SU-DHL-6 (cell line): ENCODE results near the gene NSUN2.
A peak's percentile ranks its signal among the peaks of the same experiment; 100 is the strongest.

ENCODE experiments used
- H2AFZ ChIP-seq: fragments of 200-600 bp; sonication (generic); 2 replicates; pipeline ENCODE4 v1.6.1; 2014; ENCODE audit warnings: low read depth, mild to moderate bottlenecking, moderate library complexity, mixed read lengths, antibody characterized with exemption, low read length; ENCODE audit not compliant: severe bottlenecking
- H3F3A ChIP-seq: fragments of 200-600 bp; shearing (Covaris generic); 2 replicates; pipeline ENCODE4 v1.6.0; 2016; ENCODE audit warnings: antibody characterized with exemption, mild to moderate bottlenecking; ENCODE audit not compliant: insufficient read depth
- H3K27ac ChIP-seq: fragments of 200-600 bp; sonication (generic); 2 replicates; pipeline ENCODE4 v1.5.1; 2016; ENCODE audit warnings: low read depth, mild to moderate bottlenecking, low read length, moderate library complexity, mixed read lengths
- H3K27me3 ChIP-seq: fragments of 200-600 bp; sonication (generic), shearing (Covaris generic); 2 replicates; pipeline ENCODE4 v1.6.0; 2014; ENCODE audit warnings: mild to moderate bottlenecking, low read length
- H3K36me3 ChIP-seq: fragments of 200-600 bp; sonication (generic); 2 replicates; pipeline ENCODE4 v1.6.1; 2014; ENCODE audit warnings: mild to moderate bottlenecking, low read length, mixed read lengths
- H3K4me2 ChIP-seq: fragments of 300-600, 200-600 bp; shearing (Covaris generic), sonication (generic); 2 replicates; pipeline ENCODE4 v1.6.0; 2014; ENCODE audit warnings: low read length, low read depth, mild to moderate bottlenecking; ENCODE audit not compliant: poor library complexity, severe bottlenecking
- H3K4me3 ChIP-seq: fragments of 200-600 bp; sonication (generic); 2 replicates; pipeline ENCODE4 v1.5.1; 2014; ENCODE audit warnings: antibody characterized with exemption, low read length, mild to moderate bottlenecking, mixed read lengths; ENCODE audit not compliant: insufficient read depth, poor library complexity, severe bottlenecking
- H3K79me2 ChIP-seq: fragments of 200-600 bp; sonication (generic); 2 replicates; pipeline ENCODE4 v1.6.1; 2014; ENCODE audit warnings: mild to moderate bottlenecking, low read length, moderate library complexity; ENCODE audit not compliant: insufficient read depth
- H3K9ac ChIP-seq: fragments of 200-600 bp; sonication (generic); 2 replicates; pipeline ENCODE4 v1.7.0; 2014; ENCODE audit warnings: mild to moderate bottlenecking, low read length
- H3K9me2 ChIP-seq: fragments of 200-600 bp; sonication (generic); replicated peaks from 2 replicates; pipeline ENCODE4 v1.6.1; 2014; ENCODE audit warnings: low read length; ENCODE audit not compliant: insufficient read depth
- H3K9me3 ChIP-seq: fragments of 200-600 bp; sonication (generic); 2 replicates; pipeline ENCODE4 v1.6.1; 2014; ENCODE audit warnings: low read length, mixed read lengths; ENCODE audit not compliant: insufficient read depth
- H4K20me1 ChIP-seq: fragments of 200-600 bp; sonication (generic); 2 replicates; pipeline ENCODE4 v1.6.1; 2014; ENCODE audit warnings: low read depth, mild to moderate bottlenecking, antibody characterized with exemption, low read length, moderate library complexity, mixed read lengths
- CTCF ChIP-seq: fragments of 200-600 bp; sonication (generic); IDR thresholded peaks from one replicate; pipeline ENCODE4 v1.5.1; 2017; ENCODE audit warnings: antibody characterized with exemption, mild to moderate bottlenecking, low read length, moderate library complexity; ENCODE audit not compliant: insufficient read depth, poor library complexity, severe bottlenecking
- EZH2phosphoT487 ChIP-seq: fragments of 200-600 bp; sonication (generic), shearing (Covaris generic); conservative IDR thresholded peaks from 2 replicates; pipeline ENCODE4 v1.6.1; 2018; ENCODE audit warnings: mild to moderate bottlenecking, antibody characterized with exemption, low read length, moderate library complexity, mixed read lengths

Gene NSUN2

DNA sequence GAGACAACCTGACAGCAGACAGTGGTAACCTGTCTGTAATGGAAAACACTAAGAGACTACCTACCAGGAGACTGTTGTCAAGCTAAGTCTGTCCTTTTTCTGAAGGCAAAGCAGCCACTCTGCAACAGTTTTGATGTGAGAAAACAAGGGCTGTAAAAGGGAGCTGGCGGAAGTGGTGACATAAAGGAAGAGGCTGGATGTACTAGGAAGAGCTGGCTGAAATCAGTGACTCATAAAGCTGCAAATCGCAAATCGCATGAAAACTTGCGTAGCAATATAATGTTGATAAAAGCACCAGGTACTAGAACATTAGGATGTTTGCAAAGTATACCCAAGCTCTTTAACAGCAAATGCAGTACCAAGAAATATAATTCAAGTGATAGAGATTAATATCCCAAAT is 1.4 kb downstream of the NSUN2 start:
- Histone ChIP-seq H3K36me3 (peaks cover 29% of the 10 kb centered on the region), H2AFZ (no peak overlapping the region), H3K4me2 (peak overlapping the region; percentile 89), H3F3A (peaks cover 7% of the 10 kb centered on the region; the same call in 1 of the 2 replicates), H3K27ac (no peak overlapping the region), H3K79me2 (peaks cover 70% of the 10 kb centered on the region), H4K20me1 (peaks cover 10% of the 10 kb centered on the region; the same call in 1 of the 2 replicates), H3K9ac (peak overlapping the region; percentile 95), H3K4me3 (peak overlapping the region; percentile 86), H3K9me2 (no peaks in the 10 kb centered on the region), H3K9me3 (no peaks in the 10 kb centered on the region), H3K27me3 (no peaks in the 10 kb centered on the region)
- TF ChIP-seq EZH2phosphoT487 (no peak), CTCF (no peak)

DNA sequence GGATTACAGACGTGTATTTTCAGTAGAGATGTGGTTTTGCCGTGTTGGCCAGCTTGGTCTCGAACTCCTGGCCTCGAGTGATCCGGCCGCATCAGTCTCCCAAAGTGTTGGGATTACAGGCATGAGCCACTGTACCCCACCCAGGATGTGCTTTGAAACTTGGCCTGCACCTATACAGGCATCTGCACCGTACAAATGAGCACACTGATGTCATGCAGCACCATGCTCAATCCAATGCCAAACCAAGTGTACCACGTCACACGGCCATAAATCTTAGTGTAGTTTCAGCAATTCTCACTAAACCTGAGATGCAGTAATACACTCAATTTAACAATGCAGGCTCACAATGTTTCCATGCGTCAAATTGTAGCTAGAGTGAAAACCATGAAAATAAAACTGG is 6.3 kb downstream of the NSUN2 start:
- Histone ChIP-seq H3K27me3 (no peaks in the 10 kb centered on the region), H3K27ac (no peak overlapping the region), H3F3A (peaks cover 7% of the 10 kb centered on the region; the same call in 1 of the 2 replicates), H3K79me2 (peaks cover 84% of the 10 kb centered on the region), H3K4me2 (no peak overlapping the region), H3K9ac (no peak overlapping the region), H3K36me3 (peaks cover 68% of the 10 kb centered on the region), H2AFZ (no peak overlapping the region), H3K9me2 (no peaks in the 10 kb centered on the region), H3K9me3 (no peaks in the 10 kb centered on the region), H3K4me3 (no peak overlapping the region), H4K20me1 (peaks cover 3% of the 10 kb centered on the region; the same call in 1 of the 2 replicates)
- TF ChIP-seq CTCF (no peak), EZH2phosphoT487 (no peak)

- Histone ChIP-seq H4K20me1 (peaks cover 4% of the 10 kb centered on the region; the same call in 1 of the 2 replicates), H3K36me3 (peaks cover 81% of the 10 kb centered on the region), H3K9me3 (no peaks in the 10 kb centered on the region), H3K4me2 (no peak overlapping the region), H3K9me2 (no peaks in the 10 kb centered on the region), H3K4me3 (no peak overlapping the region), H3F3A (peaks cover 7% of the 10 kb centered on the region; the same call in 1 of the 2 replicates), H2AFZ (no peak overlapping the region), H3K27me3 (no peaks in the 10 kb centered on the region), H3K27ac (no peak overlapping the region), H3K79me2 (peaks cover 64% of the 10 kb centered on the region), H3K9ac (no peak overlapping the region)
- TF ChIP-seq CTCF (no peak), EZH2phosphoT487 (no peak)
Measured at GRCh38 chr5:6623941-6624340, 8.9 kb downstream of the NSUN2 start.
